ENCODE results near the gene ITM2C.

The ITM2C gene

GRCh38 chr2:230829293-230829692 is 35.4 kb upstream of the ITM2C start:
- Mint-ChIP-seq H3K27ac (ENCODE audit: low read depth) (no peak overlapping the region), H3K36me3 (ENCODE audit: insufficient read depth) (peaks cover 5% of the 10 kb centered on the region), H3K4me3 (no peak overlapping the region), H3K4me1 (peaks cover 6% of the 10 kb centered on the region), H3K9me3 (no peaks in the 10 kb centered on the region), H3K27me3 (peaks cover 74% of the 10 kb centered on the region)
- ATAC-seq (replicated peaks; ENCODE audit: extremely low read depth, poor library complexity, severe bottlenecking) (no peak), DNase-seq (ENCODE audit: low spot score in 2 of 2) (no peak)

DNA sequence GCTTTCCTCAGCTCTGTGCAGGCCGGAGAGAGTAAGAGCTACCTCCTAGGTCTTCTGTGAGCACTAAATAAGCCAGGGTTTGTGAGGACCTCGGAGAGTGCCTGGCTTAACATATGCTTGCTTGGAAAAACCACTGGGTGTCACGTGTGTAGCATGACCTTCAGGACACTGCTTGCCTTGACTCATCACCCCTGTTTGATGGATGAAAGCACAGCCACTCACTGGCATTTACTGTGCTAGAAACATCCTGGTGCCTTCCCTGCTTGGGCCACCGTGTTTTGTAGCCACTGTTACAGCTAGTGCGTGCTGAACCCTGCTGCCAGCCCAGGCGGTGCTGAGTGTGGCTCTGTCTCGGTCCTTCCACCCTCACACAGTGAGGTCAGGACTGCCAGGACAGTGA is 34.8 kb upstream of the ITM2C start:
- H3K4me3 Mint-ChIP-seq: no peak overlapping the region
- H3K27ac Mint-ChIP-seq (ENCODE audit: low read depth): no peak overlapping the region
- H3K27me3 Mint-ChIP-seq: peaks cover 67% of the 10 kb centered on the region
- H3K9me3 Mint-ChIP-seq: no peaks in the 10 kb centered on the region
- H3K36me3 Mint-ChIP-seq (ENCODE audit: insufficient read depth): peaks cover 3% of the 10 kb centered on the region
- ATAC-seq (replicated peaks; ENCODE audit: extremely low read depth, poor library complexity, severe bottlenecking) (no peak), DNase-seq (ENCODE audit: low spot score in 2 of 2) (no peak)
- H3K4me1 Mint-ChIP-seq: no peaks in the 10 kb centered on the region

DNA sequence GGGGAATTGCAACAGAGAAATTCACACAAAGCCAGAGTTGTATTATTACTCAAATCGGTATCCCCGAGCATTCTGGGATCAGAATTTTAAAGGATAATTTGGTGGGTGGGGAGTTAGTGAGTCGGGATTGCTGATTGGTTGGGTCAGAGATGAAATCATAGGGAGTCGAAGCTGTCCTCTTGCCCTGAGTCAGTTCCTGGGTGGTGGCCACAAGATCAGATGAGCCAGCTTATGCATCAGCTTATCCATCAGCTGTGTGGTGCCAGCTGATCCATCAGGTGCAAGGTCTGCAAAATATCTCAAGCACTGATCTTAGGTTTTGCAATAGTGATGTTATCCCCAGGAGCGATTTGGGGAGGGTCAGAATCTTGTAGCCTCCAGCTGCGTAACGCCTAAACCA is 34.3 kb upstream of the ITM2C start:
- Mint-ChIP-seq H3K27ac (ENCODE audit: low read depth) (no peak overlapping the region), H3K27me3 (peaks cover 62% of the 10 kb centered on the region), H3K9me3 (no peaks in the 10 kb centered on the region), H3K36me3 (ENCODE audit: insufficient read depth) (peaks cover 3% of the 10 kb centered on the region), H3K4me3 (no peak overlapping the region), H3K4me1 (no peaks in the 10 kb centered on the region)
- ATAC-seq (replicated peaks; ENCODE audit: extremely low read depth, poor library complexity, severe bottlenecking) (no peak), DNase-seq (ENCODE audit: low spot score in 2 of 2) (no peak)

- H3K9me3 Mint-ChIP-seq: peaks cover 11% of the 10 kb centered on the region
- H3K4me3 Mint-ChIP-seq: no peak overlapping the region
- no peak overlapping the region for H3K27ac Mint-ChIP-seq (ENCODE audit: low read depth)
- no peak for ATAC-seq (replicated peaks; ENCODE audit: extremely low read depth, poor library complexity, severe bottlenecking)
- no peaks in the 10 kb centered on the region for H3K4me1 Mint-ChIP-seq
- no peak for DNase-seq (ENCODE audit: low spot score in 2 of 2)
- H3K36me3 Mint-ChIP-seq (ENCODE audit: insufficient read depth): no peaks in the 10 kb centered on the region
- peaks cover 26% of the 10 kb centered on the region for H3K27me3 Mint-ChIP-seq
Measured at GRCh38 chr2:230840301-230840700, 24.4 kb upstream of the ITM2C start.

GRCh38 chr2:230842473-230842872 is 22.3 kb upstream of the ITM2C start:
- Mint-ChIP-seq H3K27ac (ENCODE audit: low read depth) (no peak overlapping the region), H3K27me3 (peaks cover 38% of the 10 kb centered on the region), H3K4me1 (no peaks in the 10 kb centered on the region), H3K9me3 (peaks cover 11% of the 10 kb centered on the region), H3K36me3 (ENCODE audit: insufficient read depth) (no peaks in the 10 kb centered on the region), H3K4me3 (no peak overlapping the region)
- ATAC-seq (replicated peaks; ENCODE audit: extremely low read depth, poor library complexity, severe bottlenecking) (no peak), DNase-seq (ENCODE audit: low spot score in 2 of 2) (no peak)

GRCh38 chr2:230843132-230843531 is 21.6 kb upstream of the ITM2C start:
- Mint-ChIP-seq H3K27me3 (peaks cover 45% of the 10 kb centered on the region), H3K27ac (ENCODE audit: low read depth) (no peak overlapping the region), H3K4me3 (no peak overlapping the region), H3K36me3 (ENCODE audit: insufficient read depth) (no peaks in the 10 kb centered on the region), H3K9me3 (peaks cover 11% of the 10 kb centered on the region), H3K4me1 (peaks cover 6% of the 10 kb centered on the region)
- DNase-seq (ENCODE audit: low spot score in 2 of 2) (no peak), ATAC-seq (replicated peaks; ENCODE audit: extremely low read depth, poor library complexity, severe bottlenecking) (no peak)

DNA sequence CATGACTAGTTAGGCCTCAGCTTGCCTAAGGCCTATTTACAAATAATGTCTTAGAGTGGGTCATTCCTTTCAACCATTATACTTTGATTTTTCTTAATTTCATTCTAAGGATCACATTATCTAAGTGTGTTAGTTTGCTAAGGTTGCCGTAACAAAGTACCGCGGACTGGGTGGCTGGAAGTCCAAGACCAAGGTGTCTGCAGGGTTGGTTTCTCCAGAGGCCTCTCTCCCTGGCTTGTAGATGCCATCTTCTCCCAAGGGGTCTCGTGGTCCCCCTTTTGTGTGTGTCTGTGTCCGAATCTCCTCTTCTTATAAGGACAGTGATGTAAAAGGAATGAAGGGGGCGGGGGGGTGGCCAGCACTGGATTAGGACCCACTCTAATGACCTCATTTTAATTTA is 18.4 kb upstream of the ITM2C start:
- peaks cover 4% of the 10 kb centered on the region for H3K36me3 Mint-ChIP-seq (ENCODE audit: insufficient read depth)
- no peaks in the 10 kb centered on the region for H3K9me3 Mint-ChIP-seq
- peaks cover 11% of the 10 kb centered on the region for H3K4me1 Mint-ChIP-seq
- DNase-seq (ENCODE audit: low spot score in 2 of 2) (no peak), ATAC-seq (replicated peaks; ENCODE audit: extremely low read depth, poor library complexity, severe bottlenecking) (no peak)
- H3K27me3 Mint-ChIP-seq: peaks cover 65% of the 10 kb centered on the region
- no peak overlapping the region for H3K4me3 Mint-ChIP-seq
- no peak overlapping the region for H3K27ac Mint-ChIP-seq (ENCODE audit: low read depth)

- peaks cover 11% of the 10 kb centered on the region for H3K4me1 Mint-ChIP-seq
- peaks cover 4% of the 10 kb centered on the region for H3K36me3 Mint-ChIP-seq (ENCODE audit: insufficient read depth)
- no peak overlapping the region for H3K4me3 Mint-ChIP-seq
- no peaks in the 10 kb centered on the region for H3K9me3 Mint-ChIP-seq
- DNase-seq (ENCODE audit: low spot score in 2 of 2) (peak; percentile 75 to 88), ATAC-seq (replicated peaks; ENCODE audit: extremely low read depth, poor library complexity, severe bottlenecking) (peak; percentile 86)
- peaks cover 56% of the 10 kb centered on the region for H3K27me3 Mint-ChIP-seq
- H3K27ac Mint-ChIP-seq (ENCODE audit: low read depth): no peak overlapping the region
Measured at GRCh38 chr2:230847883-230848388, 16.8 kb upstream of the ITM2C start.

GRCh38 chr2:230849633-230850357 is 14.9 kb upstream of the ITM2C start:
- Mint-ChIP-seq H3K4me3 (no peak overlapping the region), H3K27me3 (peaks cover 67% of the 10 kb centered on the region), H3K36me3 (ENCODE audit: insufficient read depth) (peaks cover 4% of the 10 kb centered on the region), H3K27ac (ENCODE audit: low read depth) (no peak overlapping the region), H3K4me1 (peaks cover 11% of the 10 kb centered on the region), H3K9me3 (no peaks in the 10 kb centered on the region)
- DNase-seq (ENCODE audit: low spot score in 2 of 2) (peak; percentile 49 to 67), ATAC-seq (replicated peaks; ENCODE audit: extremely low read depth, poor library complexity, severe bottlenecking) (no peak)

GRCh38 chr2:230850358-230850658 is 14.4 kb upstream of the ITM2C start:
- Mint-ChIP-seq H3K4me3 (no peak overlapping the region), H3K4me1 (peaks cover 11% of the 10 kb centered on the region), H3K27me3 (peaks cover 67% of the 10 kb centered on the region), H3K27ac (ENCODE audit: low read depth) (no peak overlapping the region), H3K9me3 (no peaks in the 10 kb centered on the region), H3K36me3 (ENCODE audit: insufficient read depth) (peaks cover 4% of the 10 kb centered on the region)
- no peak for ATAC-seq (replicated peaks; ENCODE audit: extremely low read depth, poor library complexity, severe bottlenecking)
- no peak for DNase-seq (ENCODE audit: low spot score in 2 of 2)

DNA sequence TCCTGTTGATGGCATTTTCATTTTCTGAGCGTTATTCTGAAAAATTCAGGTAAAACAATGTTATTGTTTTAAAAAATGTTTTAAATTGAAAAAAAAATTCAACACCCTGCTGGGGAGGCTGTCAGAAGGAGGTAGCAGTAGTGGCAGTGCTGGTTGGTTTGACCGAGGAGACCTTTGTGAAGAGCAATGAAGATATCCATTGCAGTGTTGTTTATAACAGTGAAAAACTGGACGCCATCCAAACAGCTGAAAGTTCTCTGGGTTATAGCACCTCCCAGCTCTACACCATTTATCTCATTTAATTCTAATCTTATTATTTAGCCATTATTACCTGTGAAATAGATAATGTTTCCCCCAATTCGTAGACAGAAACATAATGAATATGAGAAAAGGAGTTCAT is 12.6 kb upstream of the ITM2C start:
- Mint-ChIP-seq H3K9me3 (no peaks in the 10 kb centered on the region), H3K36me3 (ENCODE audit: insufficient read depth) (peaks cover 4% of the 10 kb centered on the region), H3K4me1 (peaks cover 11% of the 10 kb centered on the region), H3K27me3 (peaks cover 76% of the 10 kb centered on the region), H3K4me3 (no peak overlapping the region), H3K27ac (ENCODE audit: low read depth) (no peak overlapping the region)
- ATAC-seq (replicated peaks; ENCODE audit: extremely low read depth, poor library complexity, severe bottlenecking): no peak
- DNase-seq (ENCODE audit: low spot score in 2 of 2): no peak

DNA sequence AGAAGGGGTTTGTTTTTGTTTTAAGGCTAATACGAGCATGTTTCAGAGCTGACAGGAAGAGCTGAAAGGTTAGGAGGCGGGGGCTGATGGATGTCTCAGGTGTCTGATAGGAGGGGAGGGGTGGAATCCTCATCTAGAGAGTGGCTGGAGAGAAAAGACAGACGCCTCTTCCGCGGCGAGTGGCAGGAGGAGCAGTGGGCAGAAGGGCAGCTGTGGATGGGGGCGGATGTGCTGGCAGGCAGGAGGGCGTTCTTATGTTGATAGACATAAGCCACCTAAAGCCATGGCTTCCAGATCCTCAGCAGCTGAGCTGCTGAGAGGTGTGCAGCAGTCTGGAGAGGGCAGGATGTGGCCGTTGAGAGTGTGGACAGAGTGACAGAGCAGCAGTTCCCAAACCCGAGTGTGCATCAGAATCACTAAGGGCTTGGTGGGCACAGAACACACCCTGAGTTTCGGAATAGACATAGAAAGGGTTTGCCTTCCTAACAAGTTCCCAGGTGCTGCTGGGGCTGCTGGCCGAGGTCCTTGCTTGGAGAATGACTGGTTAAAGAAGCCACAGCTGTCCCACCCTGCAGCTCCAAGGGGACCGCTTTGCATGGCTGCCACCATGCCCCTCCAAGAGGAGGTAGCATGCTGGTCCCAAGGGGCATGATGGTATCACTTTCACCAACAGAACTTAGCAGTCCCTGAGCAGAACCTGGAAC is 3.0 kb upstream of the ITM2C start:
- Mint-ChIP-seq H3K9me3 (no peaks in the 10 kb centered on the region), H3K4me1 (peaks cover 38% of the 10 kb centered on the region), H3K36me3 (ENCODE audit: insufficient read depth) (peaks cover 6% of the 10 kb centered on the region), H3K27me3 (peaks cover 45% of the 10 kb centered on the region), H3K27ac (ENCODE audit: low read depth) (no peak overlapping the region), H3K4me3 (peak overlapping the region; percentile 17)
- ATAC-seq (replicated peaks; ENCODE audit: extremely low read depth, poor library complexity, severe bottlenecking) (no peak), DNase-seq (ENCODE audit: low spot score in 2 of 2) (no peak)

DNA sequence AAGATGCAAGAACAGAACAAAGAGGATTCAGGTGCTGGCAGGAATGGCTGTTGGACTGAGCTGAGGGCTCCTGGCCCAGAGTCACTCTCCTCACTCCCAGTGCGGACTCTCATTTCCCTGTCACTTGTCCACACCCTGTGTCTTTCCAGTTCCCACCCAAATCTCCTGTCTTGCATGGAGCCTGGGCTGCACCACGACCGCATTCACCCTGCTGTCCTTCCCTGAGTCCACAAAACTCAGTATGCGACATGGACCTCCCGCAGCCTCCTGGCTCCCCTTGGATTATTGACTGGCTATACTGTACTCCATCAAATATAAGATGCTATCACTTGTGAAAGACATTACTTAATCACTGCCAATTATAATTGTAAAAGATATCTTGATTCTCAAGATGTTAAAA is 2.5 kb upstream of the ITM2C start:
- ATAC-seq (replicated peaks; ENCODE audit: extremely low read depth, poor library complexity, severe bottlenecking) (no peak), DNase-seq (ENCODE audit: low spot score in 2 of 2) (no peak)
- peaks cover 43% of the 10 kb centered on the region for H3K4me1 Mint-ChIP-seq
- H3K9me3 Mint-ChIP-seq: no peaks in the 10 kb centered on the region
- peaks cover 39% of the 10 kb centered on the region for H3K27me3 Mint-ChIP-seq
- peak overlapping the region; percentile 16 for H3K27ac Mint-ChIP-seq (ENCODE audit: low read depth)
- H3K36me3 Mint-ChIP-seq (ENCODE audit: insufficient read depth): peaks cover 6% of the 10 kb centered on the region
- peak overlapping the region; percentile 81 for H3K4me3 Mint-ChIP-seq
